ENCODE measurements around the gene AKT1.

The AKT1 gene

GRCh38 chr14:104798300-104799243 lies 3.0 kb upstream of the AKT1 start:
- TF ChIP-seq GATA3 (IDR thresholded peaks at IDR 0.05; ENCODE audit: low read depth, low read length) (no peak), GATA2 (IDR thresholded peaks at IDR 0.05; ENCODE audit: low read depth, low read length) (no peak)

- no peak for TF ChIP-seq GATA2 (IDR thresholded peaks at IDR 0.05; ENCODE audit: low read depth, low read length)
- no peak for TF ChIP-seq GATA3 (IDR thresholded peaks at IDR 0.05; ENCODE audit: low read depth, low read length)
These were observed 1.8 kb upstream of the AKT1 start for GRCh38 chr14:104797115-104798044.

- TF ChIP-seq GATA2 (IDR thresholded peaks at IDR 0.05; ENCODE audit: low read depth, low read length) (no peak), GATA3 (IDR thresholded peaks at IDR 0.05; ENCODE audit: low read depth, low read length) (no peak)
These were observed 1.1 kb upstream of the AKT1 start for GRCh38 chr14:104796687-104797081.

GRCh38 chr14:104795781-104796686 lies 486 bp upstream of the AKT1 start:
- TF ChIP-seq GATA3 (IDR thresholded peaks at IDR 0.05; ENCODE audit: low read depth, low read length) (no peak), GATA2 (IDR thresholded peaks at IDR 0.05; ENCODE audit: low read depth, low read length) (no peak)

- TF ChIP-seq GATA3 (IDR thresholded peaks at IDR 0.05; ENCODE audit: low read depth, low read length), result no peak
These were observed 936 bp downstream of the AKT1 start for GRCh38 chr14:104794631-104794992.

GRCh38 chr14:104794099-104794498 lies 1.4 kb downstream of the AKT1 start:
- TF ChIP-seq GATA2 (IDR thresholded peaks at IDR 0.05; ENCODE audit: low read depth, low read length), result no peak
- no peak for TF ChIP-seq GATA3 (IDR thresholded peaks at IDR 0.05; ENCODE audit: low read depth, low read length)

GRCh38 chr14:104793703-104793959 lies 1.9 kb downstream of the AKT1 start:
- TF ChIP-seq GATA2 (IDR thresholded peaks at IDR 0.05; ENCODE audit: low read depth, low read length), result no peak
- TF ChIP-seq GATA3 (IDR thresholded peaks at IDR 0.05; ENCODE audit: low read depth, low read length), result no peak

GRCh38 chr14:104792945-104793702 lies 2.4 kb downstream of the AKT1 start:
- TF ChIP-seq GATA2 (IDR thresholded peaks at IDR 0.05; ENCODE audit: low read depth, low read length), result no peak
- TF ChIP-seq GATA3 (IDR thresholded peaks at IDR 0.05; ENCODE audit: low read depth, low read length), result no peak

- TF ChIP-seq GATA3 (IDR thresholded peaks at IDR 0.05; ENCODE audit: low read depth, low read length), result no peak
- TF ChIP-seq GATA2 (IDR thresholded peaks at IDR 0.05; ENCODE audit: low read depth, low read length), result no peak
These were observed 3.3 kb downstream of the AKT1 start for GRCh38 chr14:104792101-104792884.

GRCh38 chr14:104791425-104791824 lies 4.1 kb downstream of the AKT1 start:
- TF ChIP-seq GATA3 (IDR thresholded peaks at IDR 0.05; ENCODE audit: low read depth, low read length), result no peak
- no peak for TF ChIP-seq GATA2 (IDR thresholded peaks at IDR 0.05; ENCODE audit: low read depth, low read length)

GRCh38 chr14:104789752-104790743 lies 5.5 kb downstream of the AKT1 start:
- TF ChIP-seq GATA3 (IDR thresholded peaks at IDR 0.05; ENCODE audit: low read depth, low read length) (no peak), GATA2 (IDR thresholded peaks at IDR 0.05; ENCODE audit: low read depth, low read length) (no peak)
